ENCODE data around the gene CHAT. TPM values are rescaled to one million over a fixed set of nuclear protein-coding genes. Genes with fewer than 3 reads are reported as not detected.

The CHAT gene
- total RNA-seq, 2 experiments from 2014 or later = not detected

- TF ChIP-seq CTCF (IDR thresholded peaks at IDR 0.05) = no peak
- ChIA-PET POLR2A (no interaction called here), CTCF (no interaction called here)
- no peak overlapping the region for H3K27ac Mint-ChIP-seq
- H3K9me3 Mint-ChIP-seq = no peaks in the 10 kb centered on the region
- no peaks in the 10 kb centered on the region for H3K36me3 ChIP-seq (ENCODE audit: insufficient read depth, low read length)
- DNase-seq = no peak
- no peak overlapping the region for H3K4me3 Mint-ChIP-seq
- H3K36me3 Mint-ChIP-seq (ENCODE audit: low read depth) = no peaks in the 10 kb centered on the region
- no peak overlapping the region for H3K4me3 ChIP-seq (ENCODE audit: low read length)
- H3K27me3 Mint-ChIP-seq = peaks cover 29% of the 10 kb centered on the region
- no peaks in the 10 kb centered on the region for H3K4me1 Mint-ChIP-seq (ENCODE audit: low read depth)
- intact Hi-C loops (cut with DNase I, micrococcal nuclease) = no loop called here
- no peak overlapping the region for H3K27ac ChIP-seq (ENCODE audit: low read depth in 1 of 2, low read length in 2 of 2)
- peaks cover 0 to 17% of the 10 kb centered on the region in 2 experiments for H3K27me3 ChIP-seq (ENCODE audit: control insufficient read depth in 1 of 2, insufficient read depth in 2 of 2, low read length in 2 of 2)
- no peak for ATAC-seq (ENCODE audit: poor library complexity)
- no peaks in the 10 kb centered on the region for H3K9me3 ChIP-seq (ENCODE audit: control insufficient read depth in 1 of 2, insufficient read depth in 1 of 2, low read length in 2 of 2)
- no peaks in the 10 kb centered on the region for H3K4me1 ChIP-seq (ENCODE audit: insufficient read depth, low read length)
These were observed 45.6 kb upstream of the CHAT start for GRCh38 chr10:49568235-49568634.

GRCh38 chr10:49569031-49569631 is 44.7 kb upstream of the CHAT start:
- Mint-ChIP-seq H3K36me3 (ENCODE audit: low read depth) (no peaks in the 10 kb centered on the region), H3K27me3 (peaks cover 22% of the 10 kb centered on the region), H3K27ac (no peak overlapping the region), H3K9me3 (no peaks in the 10 kb centered on the region), H3K4me1 (ENCODE audit: low read depth) (no peaks in the 10 kb centered on the region), H3K4me3 (no peak overlapping the region)
- POLR2A ChIA-PET = no interaction called here
- H3K4me1 ChIP-seq (ENCODE audit: insufficient read depth, low read length) = no peaks in the 10 kb centered on the region
- ATAC-seq (ENCODE audit: poor library complexity) (no peak), DNase-seq (no peak)
- no peaks in the 10 kb centered on the region for H3K36me3 ChIP-seq (ENCODE audit: insufficient read depth, low read length)
- intact Hi-C loops (cut with DNase I, micrococcal nuclease) = no loop called here
- CTCF ChIA-PET = no interaction called here
- TF ChIP-seq CTCF (IDR thresholded peaks at IDR 0.05) = no peak
- peaks cover 0 to 8% of the 10 kb centered on the region in 2 experiments for H3K27me3 ChIP-seq (ENCODE audit: control insufficient read depth in 1 of 2, insufficient read depth in 2 of 2, low read length in 2 of 2)
- H3K9me3 ChIP-seq (ENCODE audit: control insufficient read depth in 1 of 2, insufficient read depth in 1 of 2, low read length in 2 of 2) = no peaks in the 10 kb centered on the region
- no peak overlapping the region for H3K4me3 ChIP-seq (ENCODE audit: low read length)
- no peak overlapping the region for H3K27ac ChIP-seq (ENCODE audit: low read depth in 1 of 2, low read length in 2 of 2)

- peaks cover 0 to 4% of the 10 kb centered on the region in 2 experiments for H3K27me3 ChIP-seq (ENCODE audit: control insufficient read depth in 1 of 2, insufficient read depth in 2 of 2, low read length in 2 of 2)
- DNase-seq (no peak), ATAC-seq (ENCODE audit: poor library complexity) (no peak)
- Mint-ChIP-seq H3K27ac (no peak overlapping the region), H3K9me3 (no peaks in the 10 kb centered on the region), H3K4me1 (ENCODE audit: low read depth) (no peaks in the 10 kb centered on the region), H3K27me3 (peaks cover 20% of the 10 kb centered on the region), H3K36me3 (ENCODE audit: low read depth) (no peaks in the 10 kb centered on the region), H3K4me3 (no peak overlapping the region)
- TF ChIP-seq CTCF (IDR thresholded peaks at IDR 0.05) = no peak
- CTCF ChIA-PET = no interaction called here
- H3K4me3 ChIP-seq (ENCODE audit: low read length) = no peak overlapping the region
- POLR2A ChIA-PET = no interaction called here
- no peaks in the 10 kb centered on the region for H3K4me1 ChIP-seq (ENCODE audit: insufficient read depth, low read length)
- intact Hi-C loops (cut with DNase I, micrococcal nuclease) = no loop called here
- H3K36me3 ChIP-seq (ENCODE audit: insufficient read depth, low read length) = no peaks in the 10 kb centered on the region
- H3K27ac ChIP-seq (ENCODE audit: low read depth in 1 of 2, low read length in 2 of 2) = no peak overlapping the region
- no peaks in the 10 kb centered on the region for H3K9me3 ChIP-seq (ENCODE audit: control insufficient read depth in 1 of 2, insufficient read depth in 1 of 2, low read length in 2 of 2)
These were observed 42.4 kb upstream of the CHAT start for GRCh38 chr10:49571388-49571787.

All from CD4-positive, alpha-beta T cell (primary cell).